H1 (cell line): Measurements from ENCODE around the gene CACNA1E. TPM values are rescaled to one million over a fixed set of nuclear protein-coding genes. Genes with fewer than 3 reads are reported as not detected.

Experiments used
- CTCF ChIA-PET: fragments of 300-600 bp; sonication (Branson Sonifier 250); formaldehyde crosslinking; loops from one replicate; lab custom pipeline; 2021; ENCODE audit not compliant: partially characterized antibody; lab: Charles Lee
- POLR2A ChIA-PET: fragments of 300-600 bp; sonication (Branson Sonifier 250); formaldehyde crosslinking; loops from one replicate; lab custom pipeline; 2021; ENCODE audit warnings: inconsistent platforms; ENCODE audit not compliant: partially characterized antibody; lab: Charles Lee
- DNase-seq, 2 experiments: peaks; one replicate each; pipeline versions ENCODE4 v3.0.0 to v3.0.0-alpha.2; 2010 to 2022; ENCODE audit warnings: low spot score in 2 of 2, low read depth in 1 of 2, mixed read lengths in 1 of 2
- FAIRE-seq: peaks from 2 replicates; lab custom pipeline; 2011; peaks lifted over from hg19 to GRCh38; lab: Jason Lieb, UNC
- H2AFZ ChIP-seq: 2 replicates; pipeline ENCODE4 v1.8.1; 2012; ENCODE audit warnings: low read length, inconsistent platforms
- H2AK5ac ChIP-seq: 2 replicates; pipeline ENCODE4 v1.6.1; 2013; ENCODE audit warnings: low read depth, low read length
- H2BK120ac ChIP-seq: replicated peaks from 2 replicates; pipeline ENCODE3; 2013; ENCODE audit warnings: low read depth, low read length, inconsistent platforms
- H2BK12ac ChIP-seq: 2 replicates; pipeline ENCODE4 v1.6.1; 2013; ENCODE audit warnings: low read depth, low read length
- H2BK15ac ChIP-seq: 2 replicates; pipeline ENCODE4 v1.6.1; 2013; ENCODE audit warnings: low read length
- H2BK20ac ChIP-seq: 2 replicates; pipeline ENCODE4 v1.6.1; 2013; ENCODE audit warnings: low read length
- H2BK5ac ChIP-seq: 2 replicates; pipeline ENCODE4 v1.6.1; 2013; ENCODE audit warnings: low read depth, low read length
- H3K14ac ChIP-seq: 2 replicates; pipeline ENCODE4 v1.6.1; 2013; ENCODE audit warnings: inconsistent platforms; ENCODE audit not compliant: insufficient read length
- H3K18ac ChIP-seq: 2 replicates; pipeline ENCODE4 v1.6.1; 2013; ENCODE audit warnings: low read length; ENCODE audit errors: extremely low read depth
- H3K23ac ChIP-seq: 2 replicates; pipeline ENCODE4 v1.6.1; 2013; ENCODE audit warnings: inconsistent platforms; ENCODE audit not compliant: insufficient read length
- H3K23me2 ChIP-seq: 2 replicates; pipeline ENCODE4 v1.6.1; 2013; ENCODE audit warnings: low read depth, low read length
- H3K27ac ChIP-seq: 2 replicates; pipeline ENCODE4 v1.6.1; 2011; ENCODE audit warnings: low read depth, low read length, inconsistent platforms
- H3K27me3 ChIP-seq, 4 experiments: replicated peaks in 1 of 4; 1 replicate in 1 of 4; 2 replicates in 3 of 4; pipeline versions ENCODE4 v1.6.1 to v1.8.1; 2011 to 2013; ENCODE audit warnings: low read length in 3 of 4, mild to moderate bottlenecking in 3 of 4, inconsistent platforms in 2 of 4, mixed read lengths in 2 of 4, moderate library complexity in 1 of 4; ENCODE audit not compliant: control insufficient read depth in 3 of 4, insufficient read depth in 3 of 4; ENCODE audit errors: extremely low read depth in 1 of 4
- H3K36me3 ChIP-seq, 4 experiments: 2 replicates each; pipeline versions ENCODE4 v1.6.1 to v1.8.1; 2011 to 2013; ENCODE audit warnings: mild to moderate bottlenecking in 4 of 4, low read length in 3 of 4, moderate library complexity in 2 of 4, control low read depth in 1 of 4, inconsistent platforms in 1 of 4; ENCODE audit not compliant: insufficient read depth in 4 of 4, control insufficient read depth in 2 of 4
- H3K4ac ChIP-seq: replicated peaks from 2 replicates; pipeline ENCODE3; 2013; ENCODE audit warnings: low read length, low read depth, mixed read lengths, inconsistent platforms; ENCODE audit not compliant: insufficient read length
- H3K4me1 ChIP-seq, 4 experiments: replicated peaks in 1 of 4; 1 replicate in 1 of 4; 2 replicates in 3 of 4; pipeline versions ENCODE4 v1.6.1 to v1.8.1; 2011 to 2013; ENCODE audit warnings: low read length in 3 of 4, inconsistent platforms in 2 of 4, mixed read lengths in 1 of 4; ENCODE audit not compliant: insufficient read depth in 4 of 4, control insufficient read depth in 3 of 4
- H3K4me2 ChIP-seq, 2 experiments: 2 replicates each; pipeline versions ENCODE4 v1.6.1 to v1.8.1; 2011 to 2013; ENCODE audit warnings: low read depth in 2 of 2, low read length in 2 of 2, control low read depth in 1 of 2, inconsistent platforms in 1 of 2, mild to moderate bottlenecking in 1 of 2; ENCODE audit not compliant: insufficient read depth in 1 of 2
- H3K4me3 ChIP-seq, 4 experiments: fragments of 200-600, 300-600 bp in 1 of 4; sonication (generic), shearing (Covaris generic), sonication (Bioruptor Twin) in 1 of 4; 2 replicates each; pipeline versions ENCODE4 v1.5.1 to v1.8.1; 2011 to 2016; ENCODE audit warnings: low read length in 4 of 4, low read depth in 3 of 4, control low read depth in 2 of 4, inconsistent platforms in 2 of 4, mild to moderate bottlenecking in 2 of 4, mixed read lengths in 1 of 4, moderate library complexity in 1 of 4; ENCODE audit not compliant: insufficient read depth in 2 of 4; ENCODE audit errors: extremely low read depth in 1 of 4
- H3K56ac ChIP-seq: replicated peaks from 2 replicates; pipeline ENCODE3; 2013; ENCODE audit warnings: low read depth, mild to moderate bottlenecking, mixed read lengths, low read length, inconsistent platforms; ENCODE audit not compliant: insufficient read length
- H3K79me1 ChIP-seq: 2 replicates; pipeline ENCODE4 v1.6.1; 2013; ENCODE audit warnings: low read depth, low read length, control low read depth
- H3K79me2 ChIP-seq, 2 experiments: 2 replicates each; pipeline versions ENCODE4 v1.6.1 to v1.8.1; 2012 to 2013; ENCODE audit warnings: low read length in 2 of 2, mild to moderate bottlenecking in 2 of 2, inconsistent platforms in 1 of 2; ENCODE audit not compliant: insufficient read depth in 2 of 2, control insufficient read depth in 1 of 2
- H3K9ac ChIP-seq, 4 experiments: replicated peaks in 1 of 4; 1 replicate in 1 of 4; 2 replicates in 3 of 4; pipeline versions ENCODE4 v1.6.1 to v1.8.1; 2011 to 2013; ENCODE audit warnings: low read depth in 3 of 4, low read length in 3 of 4, control low read depth in 2 of 4, mild to moderate bottlenecking in 2 of 4, moderate library complexity in 2 of 4, inconsistent platforms in 1 of 4; ENCODE audit errors: extremely low read depth in 1 of 4
- H3K9me3 ChIP-seq, 2 experiments: 2 replicates each; pipeline versions ENCODE4 v1.6.1 to v1.8.1; 2012 to 2013; ENCODE audit warnings: mild to moderate bottlenecking in 2 of 2, moderate library complexity in 2 of 2, control low read depth in 1 of 2, inconsistent platforms in 1 of 2, low read depth in 1 of 2, low read length in 1 of 2, mixed read lengths in 1 of 2; ENCODE audit not compliant: insufficient read depth in 2 of 2
- H4K20me1 ChIP-seq, 2 experiments: replicated peaks in 1 of 2; 2 replicates each; pipeline versions ENCODE3 to v1.8.1; 2011 to 2013; ENCODE audit warnings: inconsistent platforms in 2 of 2, low read length in 2 of 2, mild to moderate bottlenecking in 1 of 2; ENCODE audit not compliant: insufficient read depth in 2 of 2, control insufficient read depth in 1 of 2
- H4K5ac ChIP-seq: 2 replicates; pipeline ENCODE4 v1.6.1; 2013; ENCODE audit warnings: low read length, low read depth, mixed read lengths, inconsistent platforms; ENCODE audit not compliant: insufficient read length
- H4K8ac ChIP-seq: 2 replicates; pipeline ENCODE4 v1.8.0; 2013; ENCODE audit warnings: mild to moderate bottlenecking, moderate library complexity, low read length, inconsistent platforms; ENCODE audit not compliant: insufficient read depth; ENCODE audit errors: extremely low read depth
- H4K91ac ChIP-seq: replicated peaks from 2 replicates; pipeline ENCODE3; 2013; ENCODE audit warnings: low read length, mixed read lengths, inconsistent platforms; ENCODE audit not compliant: insufficient read length
- GABPA ChIP-seq: IDR thresholded peaks from 2 replicates; pipeline ENCODE4 v1.6.1; 2011; ENCODE audit warnings: mild to moderate bottlenecking, low read length, moderate library complexity, borderline replicate concordance; ENCODE audit not compliant: insufficient read depth
- polyA plus RNA-seq, 7 experiments: library from polyadenylated mRNA; depleted of rRNA in 3 of 7; stranded (reverse) in 5 of 7; unstranded in 2 of 7; fragments of >200 nt in 5 of 7; fragments of 200-250 nt in 2 of 7; gene quantifications; 1 replicate in 5 of 7; 2 replicates in 1 of 7; 4 replicates in 1 of 7; pipeline versions ENCODE4 v1.2.1 to v1.2.3, GENCODE V29; 2011 to 2013; ENCODE audit warnings: missing spikeins in 2 of 7, mixed read lengths in 2 of 7
- total RNA-seq: library from RNA; stranded (reverse); fragmentation: NEBNext Ultra II Directional; extraction: Animal tissue kit (Norgen Biotek cat#: 25700); gene quantifications from 2 replicates; pipeline ENCODE4 v1.2.1, GENCODE V29; 2021

The CACNA1E gene
- total and polyA plus RNA-seq, 2 of the 8 experiments (the other 6 are each of a cell fraction or from before 2014, with no cell fraction given), result 0.98 to 1.3 TPM

GRCh38 chr1:181769846-181770245, 286.5 kb downstream of the CACNA1E start:
- H3K27ac ChIP-seq, result no peak overlapping the region
- H4K5ac ChIP-seq, result no peak overlapping the region
- H3K27me3 ChIP-seq, result no peaks in the 10 kb centered on the region
- H3K18ac ChIP-seq, result no peak overlapping the region
- no peaks in the 10 kb centered on the region for H3K79me2 ChIP-seq
- no peaks in the 10 kb centered on the region for H3K23me2 ChIP-seq
- no peak overlapping the region for H2BK20ac ChIP-seq
- TF ChIP-seq GABPA, result no peak
- DNase-seq, result no peak
- H3K4ac ChIP-seq, result no peak overlapping the region
- no peak overlapping the region for H4K91ac ChIP-seq
- no peaks in the 10 kb centered on the region for H3K9me3 ChIP-seq
- no peak overlapping the region for H2BK5ac ChIP-seq
- H3K79me1 ChIP-seq, result no peaks in the 10 kb centered on the region
- no peak overlapping the region for H3K4me3 ChIP-seq
- no peak overlapping the region for H3K9ac ChIP-seq
- no peak overlapping the region for H3K14ac ChIP-seq
- H3K36me3 ChIP-seq, result no peaks in the 10 kb centered on the region
- H3K56ac ChIP-seq, result no peak overlapping the region
- no peak overlapping the region for H2BK120ac ChIP-seq
- H4K20me1 ChIP-seq, result no peaks in the 10 kb centered on the region
- ChIA-PET CTCF (interaction anchor here (1.2 to 1.3 kb wide), 2 partner anchors 9 to 167 kb away, joined by 3 to 4 read pairs; no protein-coding TSS in a partner anchor), POLR2A (no interaction called here)
- H4K8ac ChIP-seq, result no peak overlapping the region
- no peak overlapping the region for H2AK5ac ChIP-seq
- FAIRE-seq, result no peak
- no peak overlapping the region for H3K4me2 ChIP-seq
- no peak overlapping the region for H3K23ac ChIP-seq
- H2AFZ ChIP-seq, result no peak overlapping the region
- H2BK15ac ChIP-seq, result no peak overlapping the region
- no peaks in the 10 kb centered on the region for H3K4me1 ChIP-seq
- H2BK12ac ChIP-seq, result no peak overlapping the region
